Stimulated activated naive CD8-positive, alpha-beta T cell treated with anti-CD3 and anti-CD28 coated beads, Interleukin-15, Interleukin-2, amounts not matched to agents 100 ng/mL and 50 ng/mL, for 24 hours (primary cell): ENCODE measurements around the gene HIKESHI.

Experiments used
- H3K27ac Mint-ChIP-seq: one replicate; pipeline ENCODE4 v1.8.0; 2021; ENCODE audit warnings: mild to moderate bottlenecking, mixed read lengths
- H3K27me3 Mint-ChIP-seq: one replicate; pipeline ENCODE4 v1.8.0; 2021; ENCODE audit warnings: mixed read lengths
- H3K36me3 Mint-ChIP-seq: one replicate; pipeline ENCODE4 v1.8.0; 2021; ENCODE audit warnings: low read depth, mixed read lengths
- H3K4me1 Mint-ChIP-seq: one replicate; pipeline ENCODE4 v1.8.0; 2021; ENCODE audit warnings: low read depth, mixed read lengths
- H3K4me3 Mint-ChIP-seq: one replicate; pipeline ENCODE4 v1.8.0; 2021; ENCODE audit warnings: mild to moderate bottlenecking, mixed read lengths
- H3K9me3 Mint-ChIP-seq: one replicate; pipeline ENCODE4 v1.8.0; 2021; ENCODE audit warnings: mixed read lengths

HIKESHI gene

DNA sequence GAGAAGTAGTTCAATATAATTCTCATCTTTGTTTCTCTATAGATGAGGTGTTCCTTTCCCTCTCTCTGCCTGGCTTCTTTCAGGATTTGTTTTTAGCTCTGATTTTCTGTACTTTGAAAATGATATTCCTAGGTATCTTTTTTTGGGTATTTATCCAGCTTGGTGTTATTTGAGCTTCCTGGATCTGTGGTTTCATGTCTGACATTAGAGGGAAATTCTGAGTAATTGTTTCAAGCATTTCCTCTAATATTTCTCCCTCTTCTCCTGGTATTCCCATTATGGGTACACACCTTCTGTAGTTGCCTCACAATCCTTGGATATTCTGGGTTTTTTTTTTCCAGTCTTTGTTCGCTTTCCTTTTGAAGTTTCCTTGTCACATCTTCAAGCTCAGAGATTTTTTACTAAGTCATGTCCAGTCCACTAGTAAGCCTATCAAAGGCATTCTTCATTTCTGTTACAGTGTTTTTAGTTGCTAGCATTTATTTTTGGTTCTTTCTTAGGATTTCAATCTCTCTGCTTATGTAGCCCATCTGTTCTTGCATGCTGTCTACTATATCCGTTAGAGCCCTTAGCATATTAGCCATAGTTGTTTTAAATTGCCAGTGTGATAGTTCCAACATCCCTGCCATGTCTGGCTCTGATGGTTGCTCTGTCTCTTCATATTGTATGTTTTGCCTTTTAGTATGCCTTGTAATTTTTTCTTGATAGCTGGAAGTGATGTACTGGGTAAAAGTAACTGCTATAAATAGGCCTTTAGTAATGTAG lies 78.4 kb downstream of the HIKESHI start:
- H3K27ac Mint-ChIP-seq: no peak overlapping the region
- H3K36me3 Mint-ChIP-seq: no peaks in the 10 kb centered on the region
- H3K27me3 Mint-ChIP-seq: peaks cover 7% of the 10 kb centered on the region
- H3K4me3 Mint-ChIP-seq: no peak overlapping the region
- peaks cover 14% of the 10 kb centered on the region for H3K9me3 Mint-ChIP-seq
- no peaks in the 10 kb centered on the region for H3K4me1 Mint-ChIP-seq

- H3K9me3 Mint-ChIP-seq: peaks cover under 1% of the 10 kb centered on the region
- H3K27me3 Mint-ChIP-seq: no peaks in the 10 kb centered on the region
- no peaks in the 10 kb centered on the region for H3K36me3 Mint-ChIP-seq
- no peak overlapping the region for H3K4me3 Mint-ChIP-seq
- no peaks in the 10 kb centered on the region for H3K4me1 Mint-ChIP-seq
- H3K27ac Mint-ChIP-seq: no peak overlapping the region
Measured at GRCh38 chr11:86383041-86383955, 81.3 kb downstream of the HIKESHI start.

- no peak overlapping the region for H3K27ac Mint-ChIP-seq
- H3K27me3 Mint-ChIP-seq: no peaks in the 10 kb centered on the region
- no peaks in the 10 kb centered on the region for H3K36me3 Mint-ChIP-seq
- H3K4me3 Mint-ChIP-seq: no peak overlapping the region
- H3K9me3 Mint-ChIP-seq: no peaks in the 10 kb centered on the region
- no peaks in the 10 kb centered on the region for H3K4me1 Mint-ChIP-seq
Measured at GRCh38 chr11:86386283-86386682, 84.2 kb downstream of the HIKESHI start.

GRCh38 chr11:86386746-86387145 lies 84.7 kb downstream of the HIKESHI start:
- no peak overlapping the region for H3K27ac Mint-ChIP-seq
- H3K27me3 Mint-ChIP-seq: no peaks in the 10 kb centered on the region
- no peaks in the 10 kb centered on the region for H3K9me3 Mint-ChIP-seq
- H3K36me3 Mint-ChIP-seq: no peaks in the 10 kb centered on the region
- H3K4me3 Mint-ChIP-seq: no peak overlapping the region
- H3K4me1 Mint-ChIP-seq: no peaks in the 10 kb centered on the region

DNA sequence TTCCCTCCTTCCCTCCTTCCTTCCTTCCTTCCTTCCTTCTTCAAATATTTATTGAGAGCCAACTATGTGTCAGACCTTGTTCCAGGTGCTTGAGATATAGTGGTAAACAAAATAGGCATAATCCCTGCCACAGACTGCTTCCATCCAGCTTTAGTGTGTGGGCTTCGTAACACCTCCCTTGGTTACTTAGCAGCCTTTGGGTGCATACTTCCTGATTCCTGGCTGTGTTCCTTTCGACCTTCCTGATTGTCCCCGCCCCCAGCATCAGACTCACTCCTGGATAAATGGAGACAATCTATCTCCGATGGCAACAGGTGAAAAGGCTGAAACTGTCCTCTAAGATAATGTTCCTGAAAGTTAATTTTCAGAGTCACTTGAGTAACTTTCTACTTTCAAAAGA lies 86.2 kb downstream of the HIKESHI start:
- no peak overlapping the region for H3K4me3 Mint-ChIP-seq
- H3K4me1 Mint-ChIP-seq: no peaks in the 10 kb centered on the region
- no peaks in the 10 kb centered on the region for H3K27me3 Mint-ChIP-seq
- no peaks in the 10 kb centered on the region for H3K36me3 Mint-ChIP-seq
- H3K9me3 Mint-ChIP-seq: no peaks in the 10 kb centered on the region
- H3K27ac Mint-ChIP-seq: no peak overlapping the region

- H3K27me3 Mint-ChIP-seq: no peaks in the 10 kb centered on the region
- H3K9me3 Mint-ChIP-seq: no peaks in the 10 kb centered on the region
- H3K27ac Mint-ChIP-seq: no peak overlapping the region
- no peaks in the 10 kb centered on the region for H3K36me3 Mint-ChIP-seq
- H3K4me1 Mint-ChIP-seq: no peaks in the 10 kb centered on the region
- H3K4me3 Mint-ChIP-seq: no peak overlapping the region
Measured at GRCh38 chr11:86390487-86390886, 88.4 kb downstream of the HIKESHI start.

DNA sequence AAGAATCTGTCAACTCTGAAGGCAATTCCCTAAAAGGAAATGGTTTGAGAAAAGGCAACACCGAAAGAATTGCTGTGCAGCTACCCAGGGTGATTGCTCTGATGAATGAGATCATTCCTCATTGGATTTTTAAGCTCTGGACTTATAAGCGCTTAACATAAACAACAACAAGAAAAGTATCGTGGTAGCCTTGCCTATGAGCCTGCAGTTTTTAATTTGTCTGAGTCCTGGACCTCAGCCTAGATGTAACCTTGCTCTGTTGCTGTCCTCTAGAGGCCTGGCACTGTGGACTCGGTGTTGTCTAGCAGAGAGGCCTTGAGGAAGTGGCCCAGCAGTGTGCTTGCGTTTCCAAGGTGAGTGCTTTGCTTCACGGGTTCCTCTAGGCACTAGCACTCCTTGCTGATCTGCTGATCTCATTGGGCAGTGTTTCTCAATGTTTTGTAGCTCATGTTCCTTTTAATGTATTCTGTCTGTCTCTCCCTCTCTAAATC lies 93.1 kb downstream of the HIKESHI start:
- H3K27me3 Mint-ChIP-seq: no peaks in the 10 kb centered on the region
- no peak overlapping the region for H3K27ac Mint-ChIP-seq
- no peak overlapping the region for H3K4me3 Mint-ChIP-seq
- peaks cover 3% of the 10 kb centered on the region for H3K4me1 Mint-ChIP-seq
- H3K9me3 Mint-ChIP-seq: no peaks in the 10 kb centered on the region
- H3K36me3 Mint-ChIP-seq: no peaks in the 10 kb centered on the region
